ENCODE measurements around the gene MFSD6. TPM values are rescaled to one million over a fixed set of nuclear protein-coding genes. Genes with fewer than 3 reads are reported as not detected.

MFSD6 gene
- total RNA-seq, 1 experiment from 2014 or later, result 4.7 TPM

- Mint-ChIP-seq H3K27ac (no peak overlapping the region), H3K4me1 (peaks cover 10% of the 10 kb centered on the region), H3K4me3 (no peak overlapping the region), H3K9me3 (no peaks in the 10 kb centered on the region), H3K27me3 (ENCODE audit: low read depth) (no peaks in the 10 kb centered on the region), H3K36me3 (no peaks in the 10 kb centered on the region)
- ATAC-seq, result no peak
- TF ChIP-seq FOXP4 (CRISPR knock-in tag; IDR thresholded peaks at IDR 0.05), result no peak
- TF ChIP-seq ZNF512 (CRISPR knock-in tag; IDR thresholded peaks at IDR 0.05; ENCODE audit: borderline replicate concordance), result no peak
- TF ChIP-seq ZSCAN18 (CRISPR knock-in tag; IDR thresholded peaks at IDR 0.05), result no peak
- no peak for TF ChIP-seq ATF1 (CRISPR knock-in tag; IDR thresholded peaks at IDR 0.05)
- no peak for TF ChIP-seq ZNF232 (CRISPR knock-in tag; IDR thresholded peaks at IDR 0.05)
- TF ChIP-seq GTF2I (CRISPR knock-in tag; conservative IDR thresholded peaks at IDR 0.05), result no peak
- TF ChIP-seq MXD4 (CRISPR knock-in tag; IDR thresholded peaks at IDR 0.05; ENCODE audit: borderline replicate concordance), result no peak
- TF ChIP-seq HMGXB4 (CRISPR knock-in tag; IDR thresholded peaks at IDR 0.05), result no peak
- CTCF ChIA-PET, result no interaction called here
- no peak for DNase-seq (ENCODE audit: low spot score)
- POLR2A ChIA-PET, result no interaction called here
Observed at GRCh38 chr2:190360965-190361364, 47.2 kb upstream of the MFSD6 start.

GRCh38 chr2:190361572-190361971 lies 46.6 kb upstream of the MFSD6 start:
- no peak for TF ChIP-seq GABPB1 (CRISPR knock-in tag; IDR thresholded peaks at IDR 0.05)
- no peak for TF ChIP-seq ZNF425 (CRISPR knock-in tag; conservative IDR thresholded peaks at IDR 0.05)
- TF ChIP-seq ZSCAN18 (CRISPR knock-in tag; IDR thresholded peaks at IDR 0.05), result no peak
- TF ChIP-seq ZNF671 (CRISPR knock-in tag; IDR thresholded peaks at IDR 0.05), result no peak
- TF ChIP-seq NR2C2 (CRISPR knock-in tag; IDR thresholded peaks at IDR 0.05), result no peak
- TF ChIP-seq PRDM15 (CRISPR knock-in tag; IDR thresholded peaks at IDR 0.05), result no peak
- TF ChIP-seq GTF2I (CRISPR knock-in tag; conservative IDR thresholded peaks at IDR 0.05), result no peak
- POLR2A ChIA-PET, result no interaction called here
- no peak overlapping the region for H3K27ac Mint-ChIP-seq
- H3K4me3 Mint-ChIP-seq, result no peak overlapping the region
- no peaks in the 10 kb centered on the region for H3K36me3 Mint-ChIP-seq
- DNase-seq (ENCODE audit: low spot score), result no peak
- no peak for ATAC-seq
- CTCF ChIA-PET, result no interaction called here
- H3K4me1 Mint-ChIP-seq, result peaks cover 6% of the 10 kb centered on the region
- no peaks in the 10 kb centered on the region for H3K27me3 Mint-ChIP-seq (ENCODE audit: low read depth)
- H3K9me3 Mint-ChIP-seq, result no peaks in the 10 kb centered on the region
